PFSK-1 (cell line): ENCODE data around the gene ADSL.

ENCODE experiments used
- FOXP2 ChIP-seq: optimal IDR thresholded peaks from 2 replicates; pipeline ENCODE3; 2011; ENCODE audit warnings: borderline replicate concordance, control low read depth, inconsistent platforms; ENCODE audit not compliant: insufficient read depth; ENCODE audit errors: extremely low read length, extremely low read depth
- POLR2AphosphoS5 ChIP-seq: IDR thresholded peaks from 2 replicates; pipeline ENCODE4 v1.6.1; 2012; ENCODE audit warnings: low read depth, mild to moderate bottlenecking, control low read depth, low read length, moderate library complexity
- REST ChIP-seq, 2 experiments: IDR thresholded peaks; 2 replicates each; pipeline versions ENCODE4 v1.6.1 to v1.8.0; 2011 to 2012; ENCODE audit warnings: low read depth in 2 of 2, low read length in 2 of 2, control low read depth in 1 of 2, inconsistent platforms in 1 of 2, mild to moderate bottlenecking in 1 of 2, moderate library complexity in 1 of 2; ENCODE audit not compliant: insufficient read depth in 1 of 2
- SIN3A ChIP-seq: IDR thresholded peaks from 2 replicates; pipeline ENCODE4 v1.6.1; 2012; ENCODE audit warnings: mild to moderate bottlenecking, low read length, moderate library complexity, borderline replicate concordance; ENCODE audit not compliant: insufficient read depth
- TAF1 ChIP-seq: IDR thresholded peaks from 2 replicates; pipeline ENCODE4 v1.6.1; 2012; ENCODE audit warnings: low read length, control low read depth, borderline replicate concordance; ENCODE audit not compliant: insufficient read depth

Gene ADSL

DNA sequence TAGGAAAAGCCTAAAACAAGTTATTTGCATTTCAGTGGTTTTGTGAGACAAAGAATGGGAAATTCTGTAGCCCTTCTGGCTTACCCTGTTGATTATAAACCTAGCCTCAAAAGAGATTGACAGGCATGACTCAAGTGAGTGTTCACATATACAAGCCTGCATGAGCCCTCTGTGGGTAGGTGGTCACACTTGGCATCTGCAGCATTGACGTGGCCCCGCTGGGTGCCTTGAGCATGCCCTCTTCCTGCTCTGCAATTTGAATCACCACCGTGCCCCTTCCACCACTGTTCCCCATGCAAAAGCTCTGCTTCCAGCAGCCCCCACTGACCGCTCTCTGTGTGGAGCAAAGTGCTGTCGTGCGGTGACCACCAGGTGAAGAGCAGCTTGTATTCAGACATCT is 21.0 kb upstream of the ADSL start:
- TF ChIP-seq FOXP2 = no peak
- no peak for TF ChIP-seq SIN3A
- no peak for TF ChIP-seq POLR2AphosphoS5
- no peak for TF ChIP-seq REST (IDR thresholded peaks at IDR 0.05; ENCODE audit: insufficient read depth in 1 of 2, low read depth in 2 of 2, low read length in 2 of 2)
- TF ChIP-seq TAF1 = no peak

DNA sequence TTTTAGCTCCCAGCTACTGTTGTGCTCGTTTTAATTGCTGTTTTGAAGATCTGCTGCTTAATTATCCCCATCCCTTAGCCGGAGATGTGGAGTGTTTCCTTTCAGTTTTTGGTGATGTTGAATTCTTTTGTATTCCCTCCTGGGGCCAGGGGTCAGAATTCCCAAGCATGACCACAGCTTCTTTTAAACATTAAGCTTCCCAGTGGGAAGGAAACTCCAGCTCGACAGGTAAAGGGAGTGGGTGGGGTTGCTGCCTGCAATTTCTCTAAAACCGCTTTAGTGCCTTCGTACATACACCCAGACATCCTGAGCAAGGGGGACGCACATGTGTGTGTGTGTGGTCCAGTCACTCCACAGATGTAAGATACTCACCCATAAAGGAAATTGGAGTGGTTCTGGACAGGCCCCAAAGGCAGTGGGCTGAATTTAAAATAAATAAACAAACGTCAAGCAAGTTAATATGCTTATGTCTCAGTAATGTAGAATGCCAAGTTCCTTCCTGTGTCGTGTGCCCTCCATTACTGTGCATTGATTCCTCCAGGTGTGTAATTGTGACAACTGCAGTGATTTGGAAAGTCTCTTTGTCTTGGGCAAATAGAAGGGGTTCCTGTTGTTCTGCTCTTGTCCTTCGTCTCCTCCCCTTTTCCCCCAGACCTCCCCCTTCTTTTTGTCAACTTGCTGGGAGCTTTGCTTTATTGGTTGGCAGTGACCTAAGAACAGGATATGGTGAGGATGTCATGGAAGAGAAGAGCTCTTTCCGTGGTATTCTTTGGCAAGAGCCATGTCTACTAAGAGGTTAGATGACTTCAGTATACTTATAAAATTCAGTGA is 19.2 kb upstream of the ADSL start:
- TF ChIP-seq POLR2AphosphoS5 (no peak), FOXP2 (no peak), REST (IDR thresholded peaks at IDR 0.05; ENCODE audit: insufficient read depth in 1 of 2, low read depth in 2 of 2, low read length in 2 of 2) (no peak), TAF1 (no peak), SIN3A (no peak)

GRCh38 chr22:40328546-40329456 is 17.5 kb upstream of the ADSL start:
- TF ChIP-seq REST (IDR thresholded peaks at IDR 0.05; ENCODE audit: insufficient read depth in 1 of 2, low read depth in 2 of 2, low read length in 2 of 2) (no peak), FOXP2 (no peak), TAF1 (no peak), SIN3A (no peak), POLR2AphosphoS5 (no peak)

- no peak for TF ChIP-seq SIN3A
- no peak for TF ChIP-seq FOXP2
- no peak for TF ChIP-seq POLR2AphosphoS5
- TF ChIP-seq REST (IDR thresholded peaks at IDR 0.05; ENCODE audit: insufficient read depth in 1 of 2, low read depth in 2 of 2, low read length in 2 of 2) = no peak
- no peak for TF ChIP-seq TAF1
Measured at GRCh38 chr22:40329466-40329865, 16.8 kb upstream of the ADSL start.
